Sigmoid colon (tissue), 7 donors: ENCODE measurements around the gene BOD1L2. TPM values are rescaled to one million over a fixed set of nuclear protein-coding genes. Genes with fewer than 3 reads are reported as not detected.

Source experiments
- DNase-seq: peaks from one replicate; pipeline ENCODE4 v3.0.0-alpha.2; 2019
- H3K27ac ChIP-seq, 4 donors: fragments of 200-600 bp; sonication (generic); one replicate each; pipeline ENCODE4 v1.5.1; 2016 to 2019; ENCODE audit warnings: mild to moderate bottlenecking in 1 of 4
- H3K27me3 ChIP-seq, 3 donors: fragments of 200-600 bp; sonication (generic); one replicate each; pipeline ENCODE4 v1.5.1; 2019; ENCODE audit warnings: mild to moderate bottlenecking in 1 of 3
- H3K36me3 ChIP-seq, 4 donors: fragments of 200-600 bp; sonication (generic); one replicate each; pipeline ENCODE4 v1.5.1; 2016 to 2019
- H3K4me1 ChIP-seq, 4 donors: fragments of 200-600 bp; sonication (generic); one replicate each; pipeline ENCODE4 v1.5.1; 2017 to 2019
- H3K4me3 ChIP-seq, 4 donors: fragments of 200-600 bp; sonication (generic); one replicate each; pipeline ENCODE4 v1.5.1; 2017 to 2019; ENCODE audit warnings: mild to moderate bottlenecking in 2 of 4, moderate library complexity in 1 of 4
- H3K9me3 ChIP-seq, 4 donors: fragments of 200-600 bp in 3 of 4; sonication (generic) in 3 of 4; one replicate each; pipeline versions ENCODE4 v1.5.1 to v1.6.1; 2013 to 2019
- CTCF ChIP-seq, 4 experiments: fragments of 450-650 bp in 3 of 4; fragments of 200-600 bp in 1 of 4; IDR thresholded peaks; one replicate each; pipeline ENCODE4 v1.5.1; 2016 to 2019; ENCODE audit warnings: antibody characterized with exemption in 4 of 4, mild to moderate bottlenecking in 3 of 4, moderate library complexity in 2 of 4
- EP300 ChIP-seq, 4 donors: sonication (generic); formaldehyde crosslinking; IDR thresholded peaks; one replicate each; pipeline ENCODE4 v1.6.1; 2017; ENCODE audit warnings: antibody characterized with exemption in 4 of 4
- POLR2A ChIP-seq, 2 donors: fragments of 450-650 bp; IDR thresholded peaks; one replicate each; pipeline ENCODE4 v1.6.1; 2016; ENCODE audit warnings: antibody characterized with exemption in 2 of 2, mild to moderate bottlenecking in 2 of 2, moderate library complexity in 2 of 2
- POLR2AphosphoS5 ChIP-seq, 4 donors: sonication (generic); formaldehyde crosslinking; IDR thresholded peaks; one replicate each; pipeline ENCODE4 v1.6.1; 2017; ENCODE audit warnings: antibody characterized with exemption in 4 of 4
- WGBS, 2 donors: extraction: QIAGEN DNeasy Blood & Tissue Kit; methylation state at CpG; one replicate each; pipeline ENCODE4 v1.1.7; 2013; 5-methylcytosine and 5-hydroxymethylcytosine counted together
- intact Hi-C: fragments of 100-400 bp; cut with DNase I; formaldehyde crosslinking; loops from one replicate; pipeline ENCODE4 v1.15.1; 2023
- polyA plus RNA-seq, 3 donors: library from polyadenylated mRNA; stranded (reverse); fragments of 200-250 nt; gene quantifications; one replicate each; pipeline ENCODE4 v1.2.3, GENCODE V29; 2013
- total RNA-seq, 4 donors: library from RNA; depleted of rRNA; stranded (reverse); fragments of >200 nt; gene quantifications; one replicate each; pipeline ENCODE4 v1.1.0, GENCODE V29; 2016
- donor health status: healthy with polysubstance abuse.
- donor health status: Bipolar disorder and iron deficiency.
- donor health status: healthy.

Gene BOD1L2
- total and polyA plus RNA-seq, 7 donors: not detected

DNA sequence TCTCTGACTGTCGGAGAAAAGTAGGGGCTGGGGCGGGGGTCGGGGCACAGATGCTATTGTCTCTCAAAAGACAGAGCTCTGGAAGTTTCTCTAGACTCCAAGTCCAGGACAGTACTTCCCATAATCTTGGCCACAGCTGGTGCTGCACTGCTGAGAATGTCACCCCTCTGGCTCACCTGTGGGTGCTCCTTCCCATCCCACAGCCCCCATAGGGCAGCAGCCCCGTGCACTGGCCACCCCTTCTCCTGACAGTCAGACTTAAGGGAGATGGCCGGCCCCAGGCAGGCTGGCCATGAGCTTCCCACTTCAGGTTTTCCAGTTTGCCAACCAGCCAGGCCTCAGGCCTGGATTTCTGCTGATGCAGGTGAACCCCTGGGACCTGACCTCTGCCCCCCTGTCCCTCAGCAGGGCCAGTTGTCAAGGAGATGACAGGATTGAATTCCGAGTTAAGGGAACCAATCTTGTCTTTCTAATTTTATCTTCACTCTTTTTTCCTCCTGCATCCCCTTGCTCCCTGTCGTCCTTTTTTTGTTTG is 30.2 kb upstream of the BOD1L2 start:
- TF ChIP-seq POLR2AphosphoS5 (IDR thresholded peaks at IDR 0.05) (no peak), CTCF (IDR thresholded peaks at IDR 0.05) (no peak), EP300 (IDR thresholded peaks at IDR 0.05) (no peak), POLR2A (IDR thresholded peaks at IDR 0.05) (no peak)
- intact Hi-C loops: no loop called here
- no peaks in the 10 kb centered on the region for H3K4me1 ChIP-seq
- no peak overlapping the region for H3K4me3 ChIP-seq
- DNase-seq: no peak
- H3K9me3 ChIP-seq: no peaks in the 10 kb centered on the region
- peaks cover 0 to 4% (median 4%) of the 10 kb centered on the region in 3 donors for H3K27me3 ChIP-seq
- WGBS, 2 donors: 78% methylated on average over 7 of the region's 7 CpGs
- H3K36me3 ChIP-seq: no peaks in the 10 kb centered on the region
- H3K27ac ChIP-seq: no peak overlapping the region

- 14 to 58% methylated on average over 33 of the region's 33 CpGs for WGBS, 2 donors
- peaks cover 0 to 32% (median 9%) of the 10 kb centered on the region in 3 donors for H3K27me3 ChIP-seq
Observed at GRCh38 chr18:57121542-57122112, 25.3 kb upstream of the BOD1L2 start.

DNA sequence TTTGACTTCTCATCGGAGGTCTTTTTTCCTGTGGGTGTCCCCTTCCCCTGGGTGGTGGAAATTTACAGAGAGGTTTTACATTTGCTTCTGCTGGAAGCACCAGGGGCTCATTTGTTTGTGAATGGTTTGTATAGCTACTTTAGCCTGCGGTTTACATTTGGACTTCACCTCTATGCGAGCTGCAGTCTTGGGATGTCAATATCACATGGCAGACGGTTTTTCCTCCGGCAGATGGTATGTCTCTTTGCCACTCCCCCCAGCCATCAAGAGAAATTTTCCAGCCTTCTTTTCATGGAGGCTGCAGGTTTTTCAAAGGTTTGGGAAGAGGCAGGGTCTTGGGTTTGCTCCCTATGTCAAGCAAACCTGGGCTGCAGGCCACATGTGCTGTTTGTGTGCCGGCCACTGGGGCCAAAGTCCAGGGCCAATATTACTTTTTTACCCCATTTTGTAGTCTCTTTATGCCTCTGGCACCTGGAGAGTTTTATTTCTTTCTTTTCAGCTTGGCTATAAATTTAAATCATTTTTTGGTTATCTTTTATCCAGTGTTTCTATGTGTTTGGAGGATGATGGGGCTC is 23.9 kb upstream of the BOD1L2 start:
- Histone ChIP-seq H3K4me1 (no peaks in the 10 kb centered on the region), H3K4me3 (no peak overlapping the region), H3K9me3 (no peaks in the 10 kb centered on the region), H3K36me3 (no peaks in the 10 kb centered on the region), H3K27ac (no peak overlapping the region), H3K27me3 (peaks cover 0 to 40% (median 9%) of the 10 kb centered on the region in 3 donors)
- no peak for TF ChIP-seq EP300 (IDR thresholded peaks at IDR 0.05)
- no peak for TF ChIP-seq POLR2A (IDR thresholded peaks at IDR 0.05)
- no peak for TF ChIP-seq POLR2AphosphoS5 (IDR thresholded peaks at IDR 0.05)
- no peak for TF ChIP-seq CTCF (IDR thresholded peaks at IDR 0.05)
- intact Hi-C loops: no loop called here
- DNase-seq: no peak
- WGBS, 2 donors: 28 to 40% methylated on average over 6 of the region's 6 CpGs

More at GRCh38 chr18:57121542-57122112, 25.3 kb upstream of the BOD1L2 start:
- H3K4me3 ChIP-seq: no peak overlapping the region
- no peak for TF ChIP-seq POLR2A (IDR thresholded peaks at IDR 0.05)
- TF ChIP-seq CTCF (IDR thresholded peaks at IDR 0.05): no peak
- TF ChIP-seq EP300 (IDR thresholded peaks at IDR 0.05): no peak
- TF ChIP-seq POLR2AphosphoS5 (IDR thresholded peaks at IDR 0.05): no peak
- H3K27ac ChIP-seq: no peak overlapping the region
- H3K36me3 ChIP-seq: no peaks in the 10 kb centered on the region
- intact Hi-C loops: no loop called here
- H3K4me1 ChIP-seq: no peaks in the 10 kb centered on the region
- DNase-seq: no peak
- H3K9me3 ChIP-seq: no peaks in the 10 kb centered on the region

DNA sequence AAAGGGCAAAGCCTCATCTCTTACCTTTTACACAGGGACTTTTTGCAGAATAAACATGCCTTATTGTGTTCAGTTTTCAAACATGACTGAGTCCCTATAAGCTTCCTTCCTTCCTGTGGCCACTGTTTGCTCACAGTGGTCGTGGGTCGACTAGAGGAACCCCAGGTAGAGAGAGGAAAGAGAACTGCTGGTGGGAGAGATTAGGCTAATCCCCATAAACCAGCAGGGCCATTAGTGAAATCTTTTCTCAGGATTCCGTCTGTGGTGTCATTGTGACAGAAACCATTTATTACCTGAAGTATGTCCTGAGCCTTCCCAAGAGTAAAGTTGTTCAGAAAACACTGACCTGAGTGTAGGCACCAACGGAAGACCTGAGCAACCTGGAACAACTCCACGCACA is 21.3 kb upstream of the BOD1L2 start:
- 37 to 73% methylated on average over 5 of the region's 5 CpGs for WGBS, 2 donors
- intact Hi-C loops: no loop called here

More for the DNA sequence above, 21.3 kb upstream of the BOD1L2 start:
- TF ChIP-seq POLR2AphosphoS5 (IDR thresholded peaks at IDR 0.05) (no peak), EP300 (IDR thresholded peaks at IDR 0.05) (no peak), CTCF (IDR thresholded peaks at IDR 0.05) (no peak), POLR2A (IDR thresholded peaks at IDR 0.05) (no peak)
- no peak overlapping the region for H3K4me3 ChIP-seq
- no peaks in the 10 kb centered on the region for H3K36me3 ChIP-seq
- H3K27me3 ChIP-seq: peaks cover 0 to 44% (median 9%) of the 10 kb centered on the region in 3 donors
- no peak for DNase-seq
- H3K4me1 ChIP-seq: no peaks in the 10 kb centered on the region
- H3K27ac ChIP-seq: no peak overlapping the region
- H3K9me3 ChIP-seq: no peaks in the 10 kb centered on the region
